GM23338 (cell line): ENCODE data around the gene SHF. TPM values are rescaled to one million over a fixed set of nuclear protein-coding genes. Genes with fewer than 3 reads are reported as not detected.

Experiments
- ATAC-seq: fragments of 200-7000 bp; cut with Tn5 transposase; 3 replicates; pipeline ENCODE4 v1.9.1; 2020
- DNase-seq: peaks from one replicate; pipeline ENCODE4 v3.0.0-alpha.2; 2015; ENCODE audit warnings: low spot score
- H2AFZ ChIP-seq: fragments of 200-600 bp; sonication (generic); 2 replicates; pipeline ENCODE4 v1.8.0; 2016; ENCODE audit warnings: antibody characterized with exemption, mild to moderate bottlenecking, moderate library complexity
- H3F3A ChIP-seq: fragments of 200-600 bp; sonication (generic); replicated peaks from 2 replicates; pipeline ENCODE4 v1.8.0; 2017; ENCODE audit warnings: antibody characterized with exemption, mixed run types, low read depth
- H3K27ac ChIP-seq: fragments of 200-600 bp; sonication (generic); 2 replicates; pipeline ENCODE4 v1.6.1; 2016; ENCODE audit warnings: low read depth
- H3K27me3 ChIP-seq: fragments of 200-600 bp; sonication (generic); 2 replicates; pipeline ENCODE4 v1.8.0; 2016; ENCODE audit warnings: mild to moderate bottlenecking, mixed run types, moderate library complexity; ENCODE audit not compliant: insufficient read depth
- H3K36me3 ChIP-seq: fragments of 200-600 bp; sonication (generic); 2 replicates; pipeline ENCODE4 v1.8.0; 2016; ENCODE audit warnings: mild to moderate bottlenecking; ENCODE audit not compliant: insufficient read depth
- H3K4me1 ChIP-seq: fragments of 200-600 bp; sonication (generic); 2 replicates; pipeline ENCODE4 v1.8.0; 2016; ENCODE audit warnings: mild to moderate bottlenecking, moderate library complexity; ENCODE audit not compliant: insufficient read depth
- H3K4me2 ChIP-seq: fragments of 200-600 bp; sonication (generic); 2 replicates; pipeline ENCODE4 v1.7.1; 2017; ENCODE audit warnings: mixed run types
- H3K4me3 ChIP-seq: fragments of 200-600 bp; sonication (generic); 2 replicates; pipeline ENCODE4 v1.6.1; 2016; ENCODE audit warnings: mixed run types
- H3K79me2 ChIP-seq: fragments of 200-600 bp; sonication (generic); replicated peaks from 2 replicates; pipeline ENCODE4 v1.8.0; 2017; ENCODE audit warnings: mild to moderate bottlenecking; ENCODE audit not compliant: insufficient read depth
- H3K9me2 ChIP-seq: fragments of 200-600 bp; sonication (generic); 2 replicates; pipeline ENCODE4 v1.8.0; 2017; ENCODE audit not compliant: insufficient read depth
- H4K20me1 ChIP-seq: fragments of 200-600 bp; sonication (generic); replicated peaks from 2 replicates; pipeline ENCODE4 v1.8.0; 2017; ENCODE audit warnings: mild to moderate bottlenecking; ENCODE audit not compliant: insufficient read depth
- H3K27ac Mint-ChIP-seq: 2 replicates; pipeline ENCODE4 v1.8.0; 2020; ENCODE audit warnings: inconsistent platforms, mild to moderate bottlenecking, moderate library complexity, mixed read lengths
- H3K27me3 Mint-ChIP-seq: 3 replicates; pipeline ENCODE4 v1.8.0; 2022; ENCODE audit warnings: low read depth, mild to moderate bottlenecking, moderate library complexity, mixed read lengths, inconsistent platforms; ENCODE audit not compliant: insufficient read depth, poor library complexity
- H3K36me3 Mint-ChIP-seq: 3 replicates; pipeline ENCODE4 v1.8.0; 2021; ENCODE audit warnings: low read depth, mild to moderate bottlenecking, inconsistent platforms, moderate library complexity, mixed read lengths
- H3K4me1 Mint-ChIP-seq: 3 replicates; pipeline ENCODE4 v1.8.0; 2020; ENCODE audit warnings: mild to moderate bottlenecking, inconsistent platforms, mixed read lengths
- H3K4me3 Mint-ChIP-seq: 3 replicates; pipeline ENCODE4 v1.8.0; 2021; ENCODE audit warnings: moderate library complexity, mild to moderate bottlenecking, inconsistent platforms, mixed read lengths
- H3K9me3 Mint-ChIP-seq: 3 replicates; pipeline ENCODE4 v1.8.0; 2020; ENCODE audit warnings: moderate library complexity, mild to moderate bottlenecking, inconsistent platforms, mixed read lengths
- ETS1 ChIP-seq: IDR thresholded peaks from 2 replicates; pipeline ENCODE4 v1.6.1; 2016; ENCODE audit warnings: antibody characterized with exemption
- EZH2 ChIP-seq: fragments of 200-600 bp; sonication (generic); IDR thresholded peaks from one replicate; pipeline ENCODE4 v1.8.0; 2017; ENCODE audit warnings: antibody characterized with exemption, mild to moderate bottlenecking, low read depth; ENCODE audit not compliant: unreplicated experiment
- EZH2phosphoT487 ChIP-seq: fragments of 200-600 bp; sonication (generic); IDR thresholded peaks from one replicate; pipeline ENCODE4 v1.8.1; 2018; ENCODE audit warnings: antibody characterized with exemption; ENCODE audit not compliant: unreplicated experiment
- JUNB ChIP-seq: IDR thresholded peaks from one replicate; pipeline ENCODE4 v1.6.1; 2016; ENCODE audit warnings: antibody characterized with exemption; ENCODE audit not compliant: unreplicated experiment
- NANOG ChIP-seq: IDR thresholded peaks from 2 replicates; pipeline ENCODE4 v1.6.1; 2016; ENCODE audit warnings: antibody characterized with exemption, borderline replicate concordance
- POLR2AphosphoS5 ChIP-seq: IDR thresholded peaks from 2 replicates; pipeline ENCODE4 v1.6.1; 2016; ENCODE audit warnings: antibody characterized with exemption, low read depth
- REST ChIP-seq: IDR thresholded peaks from one replicate; pipeline ENCODE4 v1.6.1; 2018; ENCODE audit warnings: antibody characterized with exemption; ENCODE audit not compliant: unreplicated experiment
- STAT1 ChIP-seq: IDR thresholded peaks from one replicate; pipeline ENCODE4 v1.6.1; 2016; ENCODE audit warnings: antibody characterized with exemption; ENCODE audit not compliant: unreplicated experiment
- ZNF114 ChIP-seq: fragments of 250-450 bp; sonication (Bioruptor Pico); IDR thresholded peaks from 2 replicates; pipeline ENCODE4 v1.5.0; 2020; ENCODE audit warnings: mild to moderate bottlenecking, moderate library complexity
- ZNF331 ChIP-seq: fragments of 250-450 bp; sonication (Bioruptor Pico); IDR thresholded peaks from 2 replicates; pipeline ENCODE4 v1.5.0; 2020; ENCODE audit warnings: low read depth, mild to moderate bottlenecking, moderate library complexity
- polyA plus RNA-seq: library from polyadenylated mRNA; unstranded; fragments of >200 nt; fragmentation: Nextera tagmentation; extraction: Ambion mirVana; gene quantifications from 2 replicates; pipeline ENCODE4 v1.2.1, GENCODE V29; 2016
- total RNA-seq: library from RNA; depleted of rRNA; stranded (reverse); fragments of >200 nt; shearing (Covaris generic); gene quantifications from 2 replicates; pipeline ENCODE4 v1.2.3, GENCODE V29; 2014

Gene SHF
- total and polyA plus RNA-seq, 2 experiments from 2014 or later = 5.8 to 15.6 TPM

- H3K27me3 ChIP-seq = peaks cover 29% of the 10 kb centered on the region
- no peak overlapping the region for H2AFZ ChIP-seq
- H3K36me3 Mint-ChIP-seq = no peaks in the 10 kb centered on the region
- TF ChIP-seq REST (no peak), STAT1 (no peak)
- no peaks in the 10 kb centered on the region for H3K4me1 ChIP-seq
- no peak overlapping the region for H3K27ac ChIP-seq
- no peaks in the 10 kb centered on the region for H3K9me3 Mint-ChIP-seq
- peaks cover 14% of the 10 kb centered on the region for H3K27me3 Mint-ChIP-seq
- no peak overlapping the region for H3K4me3 ChIP-seq
- no peak overlapping the region for H3K4me3 Mint-ChIP-seq
- H3K36me3 ChIP-seq = no peaks in the 10 kb centered on the region
- no peaks in the 10 kb centered on the region for H3F3A ChIP-seq
- no peak for ATAC-seq
- H3K79me2 ChIP-seq = no peaks in the 10 kb centered on the region
- H4K20me1 ChIP-seq = no peaks in the 10 kb centered on the region
- H3K4me1 Mint-ChIP-seq = peaks cover 3% of the 10 kb centered on the region; the same call in 1 of the 3 replicates
- DNase-seq = no peak
- H3K4me2 ChIP-seq = no peak overlapping the region
- H3K27ac Mint-ChIP-seq = no peak overlapping the region
- no peaks in the 10 kb centered on the region for H3K9me2 ChIP-seq
Measured at GRCh38 chr15:45140557-45141250, 47.1 kb downstream of the SHF start.

- Mint-ChIP-seq H3K36me3 (no peaks in the 10 kb centered on the region; the same call in 2 of the 3 replicates), H3K4me3 (no peak overlapping the region), H3K27ac (no peak overlapping the region), H3K27me3 (peaks cover 19% of the 10 kb centered on the region), H3K4me1 (peaks cover 3% of the 10 kb centered on the region; the same call in 2 of the 3 replicates), H3K9me3 (no peaks in the 10 kb centered on the region)
- H2AFZ ChIP-seq = no peak overlapping the region
- no peak overlapping the region for H3K27ac ChIP-seq
- H3K9me2 ChIP-seq = no peaks in the 10 kb centered on the region
- H3K27me3 ChIP-seq = peaks cover 36% of the 10 kb centered on the region
- no peaks in the 10 kb centered on the region for H4K20me1 ChIP-seq
- no peaks in the 10 kb centered on the region for H3K36me3 ChIP-seq
- no peaks in the 10 kb centered on the region for H3K79me2 ChIP-seq
- H3F3A ChIP-seq = no peaks in the 10 kb centered on the region
- DNase-seq (no peak), ATAC-seq (no peak)
- no peaks in the 10 kb centered on the region for H3K4me1 ChIP-seq
- no peak overlapping the region for H3K4me2 ChIP-seq
- no peak overlapping the region for H3K4me3 ChIP-seq
- no peak for TF ChIP-seq EZH2
- no peak for TF ChIP-seq POLR2AphosphoS5
- TF ChIP-seq JUNB = no peak
- no peak for TF ChIP-seq NANOG
- TF ChIP-seq EZH2phosphoT487 = no peak
- TF ChIP-seq ZNF331 (CRISPR knock-in tag) = no peak
- TF ChIP-seq REST = no peak
- TF ChIP-seq ETS1 = no peak
- TF ChIP-seq ZNF114 (CRISPR knock-in tag) = no peak
- no peak for TF ChIP-seq STAT1
Measured at GRCh38 chr15:45139770-45140169, 48.0 kb downstream of the SHF start.
